ENCODE measurements around the gene LYSMD3.

DNA sequence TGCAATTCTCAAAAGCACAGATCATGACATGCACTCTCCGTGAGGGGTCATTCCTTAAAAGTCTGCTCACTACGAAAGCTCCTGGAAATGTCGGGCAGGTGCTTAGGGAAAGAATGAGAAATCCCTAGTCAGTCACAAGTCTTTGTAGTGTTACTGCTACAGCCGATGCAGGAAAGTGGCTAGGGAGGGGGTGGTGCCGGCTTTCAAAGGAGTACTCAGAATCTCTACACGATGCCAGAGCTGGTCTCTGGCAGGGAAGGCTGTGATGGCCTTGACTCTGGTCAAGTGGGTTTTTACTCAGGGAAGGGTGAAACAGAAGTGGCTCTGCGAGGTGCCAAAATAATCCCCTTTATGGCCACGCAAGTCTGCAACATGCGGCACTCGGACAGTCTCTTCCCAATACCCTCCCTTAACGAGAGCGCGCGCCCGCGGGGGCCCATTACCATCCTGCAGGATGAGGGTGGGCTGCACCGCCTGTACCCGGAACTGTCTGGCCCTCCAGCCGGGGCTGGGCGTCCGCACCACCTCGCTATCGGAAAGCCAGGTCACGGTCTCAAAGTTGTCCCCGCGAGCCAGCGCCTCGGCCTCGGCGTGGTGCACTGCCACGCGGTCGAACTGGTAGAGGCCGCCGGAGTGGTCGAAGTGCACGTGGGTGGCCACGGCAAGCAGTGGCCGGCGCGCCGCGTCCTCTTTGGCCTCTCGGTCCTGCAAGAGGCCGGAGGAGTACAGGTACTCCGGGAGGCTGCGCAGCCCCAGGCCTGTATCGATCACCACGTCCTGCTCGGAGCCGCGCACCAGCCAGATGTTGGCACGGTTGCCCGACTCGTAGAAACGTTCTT is 55.8 kb downstream of the LYSMD3 start:
- no peak for TF ChIP-seq EZH2phosphoT487 (IDR thresholded peaks at IDR 0.05; ENCODE audit: borderline replicate concordance, low read depth, low read length)
- TF ChIP-seq, protein P1, sequence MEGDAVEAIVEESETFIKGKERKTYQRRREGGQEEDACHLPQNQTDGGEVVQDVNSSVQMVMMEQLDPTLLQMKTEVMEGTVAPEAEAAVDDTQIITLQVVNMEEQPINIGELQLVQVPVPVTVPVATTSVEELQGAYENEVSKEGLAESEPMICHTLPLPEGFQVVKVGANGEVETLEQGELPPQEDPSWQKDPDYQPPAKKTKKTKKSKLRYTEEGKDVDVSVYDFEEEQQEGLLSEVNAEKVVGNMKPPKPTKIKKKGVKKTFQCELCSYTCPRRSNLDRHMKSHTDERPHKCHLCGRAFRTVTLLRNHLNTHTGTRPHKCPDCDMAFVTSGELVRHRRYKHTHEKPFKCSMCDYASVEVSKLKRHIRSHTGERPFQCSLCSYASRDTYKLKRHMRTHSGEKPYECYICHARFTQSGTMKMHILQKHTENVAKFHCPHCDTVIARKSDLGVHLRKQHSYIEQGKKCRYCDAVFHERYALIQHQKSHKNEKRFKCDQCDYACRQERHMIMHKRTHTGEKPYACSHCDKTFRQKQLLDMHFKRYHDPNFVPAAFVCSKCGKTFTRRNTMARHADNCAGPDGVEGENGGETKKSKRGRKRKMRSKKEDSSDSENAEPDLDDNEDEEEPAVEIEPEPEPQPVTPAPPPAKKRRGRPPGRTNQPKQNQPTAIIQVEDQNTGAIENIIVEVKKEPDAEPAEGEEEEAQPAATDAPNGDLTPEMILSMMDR (conservative IDR thresholded peaks at IDR 0.05; ENCODE audit: low read length), result no peak

Measured in OCI-LY7 (cell line).